Panc1 (cell line): ENCODE data around the gene TNFAIP8L3. TPM values are rescaled to one million over a fixed set of nuclear protein-coding genes. Genes with fewer than 3 reads are reported as not detected.

ENCODE experiments used
- ATAC-seq: fragments of 200-7000 bp; cut with Tn5 transposase; 2 replicates; pipeline ENCODE4 v1.9.1; 2020; ENCODE audit warnings: mild to moderate bottlenecking, moderate library complexity
- BruUV-seq: library from RNA; stranded (reverse); fragments of 400-500 nt; replicated peaks from 2 replicates; lab custom pipeline; 2021; lab: Mats Ljungman, UMichigan
- CTCF ChIA-PET: fragments of 300-600 bp; sonication (Branson Sonifier 250); formaldehyde crosslinking; loops from one replicate; lab custom pipeline; 2022; ENCODE audit warnings: antibody characterized with exemption; lab: Charles Lee
- POLR2A ChIA-PET: fragments of 300-600 bp; sonication (Branson Sonifier 250); formaldehyde crosslinking; loops from one replicate; lab custom pipeline; 2022; ENCODE audit warnings: antibody characterized with exemption; lab: Charles Lee
- DNase-seq: peaks from one replicate; pipeline ENCODE4 v3.0.0-alpha.2; 2010; ENCODE audit warnings: low read depth, low spot score
- H3K27ac ChIP-seq: 2 replicates; pipeline ENCODE4 v1.5.1; 2011; ENCODE audit warnings: mild to moderate bottlenecking, low read length, inconsistent platforms
- H3K27me3 ChIP-seq: fragments of 200-500 bp; sonication (Bioruptor generic); 2 replicates; pipeline ENCODE4 v1.6.0; 2014; ENCODE audit warnings: low read length, inconsistent platforms; ENCODE audit not compliant: control insufficient read depth, insufficient read depth
- H3K36me3 ChIP-seq: fragments of 200-500 bp; sonication (Bioruptor generic); 2 replicates; pipeline ENCODE4 v1.5.1; 2014; ENCODE audit warnings: inconsistent platforms, mild to moderate bottlenecking, low read length, moderate library complexity; ENCODE audit not compliant: control insufficient read depth, insufficient read depth
- H3K4me1 ChIP-seq: 2 replicates; pipeline ENCODE4 v1.5.1; 2011; ENCODE audit warnings: inconsistent platforms, mild to moderate bottlenecking, low read length, moderate library complexity; ENCODE audit not compliant: control insufficient read depth, insufficient read depth
- H3K4me3 ChIP-seq, 2 experiments: 2 replicates each; pipeline ENCODE4 v1.5.1; 2011 to 2012; ENCODE audit warnings: low read depth in 2 of 2, low read length in 2 of 2, mild to moderate bottlenecking in 2 of 2, inconsistent platforms in 1 of 2, moderate library complexity in 1 of 2
- H3K9me3 ChIP-seq: fragments of 200-500 bp; sonication (Bioruptor generic); 2 replicates; pipeline ENCODE4 v1.5.1; 2014; ENCODE audit warnings: low read depth, mild to moderate bottlenecking, inconsistent platforms, low read length, moderate library complexity; ENCODE audit not compliant: control insufficient read depth, insufficient read depth
- CTCF ChIP-seq: fragments of 450-650 bp; IDR thresholded peaks from 2 replicates; pipeline ENCODE4 v1.5.1; 2017; ENCODE audit warnings: mild to moderate bottlenecking
- REST ChIP-seq, 2 experiments: IDR thresholded peaks; 2 replicates each; pipeline ENCODE4 v1.6.1; 2011 to 2012; ENCODE audit warnings: low read depth in 2 of 2, control low read depth in 1 of 2, low read length in 1 of 2, mild to moderate bottlenecking in 1 of 2, moderate library complexity in 1 of 2; ENCODE audit not compliant: insufficient read depth in 1 of 2
- SIN3A ChIP-seq: IDR thresholded peaks from 2 replicates; pipeline ENCODE4 v1.6.1; 2012; ENCODE audit warnings: low read depth, mild to moderate bottlenecking, low read length, moderate library complexity, borderline replicate concordance; ENCODE audit not compliant: insufficient read depth
- TCF7L2 ChIP-seq: IDR thresholded peaks from 2 replicates; pipeline ENCODE4 v1.6.1; 2011; ENCODE audit warnings: mild to moderate bottlenecking, low read depth, low read length, inconsistent platforms
- in situ Hi-C: cut with HindIII; loops from 2 replicates; pipeline ENCODE4 v1.10.0; 2016; ENCODE audit warnings: low sequenced_read_pairs, low pct_unique_long_range_greater_than_20kb
- intact Hi-C: fragments of 100-400 bp; cut with micrococcal nuclease; formaldehyde crosslinking; loops from one replicate; pipeline ENCODE4 v1.10.0; 2022; ENCODE audit not compliant: unreplicated experiment
- total RNA-seq: library from RNA; stranded (reverse); gene quantifications from one replicate; pipeline ENCODE4 v1.2.1, GENCODE V29; 2021; ENCODE audit not compliant: unreplicated experiment

The TNFAIP8L3 gene
- total RNA-seq, 1 experiment from 2014 or later: 1.0 TPM

- no peak for TF ChIP-seq CTCF
- no peak for TF ChIP-seq REST (IDR thresholded peaks at IDR 0.05; ENCODE audit: insufficient read depth in 1 of 2, low read depth in 2 of 2, low read length in 1 of 2)
- no peak for TF ChIP-seq TCF7L2
- TF ChIP-seq SIN3A: no peak
- ChIA-PET CTCF (no interaction called here), POLR2A (no interaction called here)
- ATAC-seq (peak; percentile 83), DNase-seq (peak; percentile 63)
- H3K9me3 ChIP-seq: 0 out of 2 replicates have a peak, but pooled peaks cover 2% of the 10 kb centered on the region
- no TSS peak for BruUV-seq
- no peak overlapping the region for H3K27ac ChIP-seq
- no peak overlapping the region for H3K4me3 ChIP-seq
- no peaks in the 10 kb centered on the region for H3K27me3 ChIP-seq
- in situ Hi-C loops (no loop called here), intact Hi-C loops (no loop called here)
- no peaks in the 10 kb centered on the region for H3K4me1 ChIP-seq
- no peaks in the 10 kb centered on the region for H3K36me3 ChIP-seq
Measured at GRCh38 chr15:51030649-51031316, 63.9 kb downstream of the TNFAIP8L3 start.

GRCh38 chr15:51025454-51025846 is 69.3 kb downstream of the TNFAIP8L3 start:
- ChIA-PET CTCF (no interaction called here), POLR2A (no interaction called here)
- Histone ChIP-seq H3K27me3 (no peaks in the 10 kb centered on the region), H3K36me3 (no peaks in the 10 kb centered on the region), H3K27ac (no peak overlapping the region), H3K4me1 (no peaks in the 10 kb centered on the region), H3K9me3 (no peaks in the 10 kb centered on the region), H3K4me3 (no peak overlapping the region)
- ATAC-seq: no peak
- BruUV-seq: no TSS peak
- no peak for DNase-seq
- in situ Hi-C loops: no loop called here
- intact Hi-C loops: no loop called here
- no peak for TF ChIP-seq REST (IDR thresholded peaks at IDR 0.05; ENCODE audit: insufficient read depth in 1 of 2, low read depth in 2 of 2, low read length in 1 of 2)
